Stimulated activated CD4-positive, alpha-beta T cell treated with anti-CD3 and anti-CD28 coated beads, Interleukin-2, amount 100 ng/mL, for 4 hours (primary cell): Measurements from ENCODE around the gene UBE2N.

Source experiments
- DNase-seq: peaks from one replicate; pipeline ENCODE4 v3.0.0-alpha.2; 2020; ENCODE audit warnings: low read depth

UBE2N gene, protein sequence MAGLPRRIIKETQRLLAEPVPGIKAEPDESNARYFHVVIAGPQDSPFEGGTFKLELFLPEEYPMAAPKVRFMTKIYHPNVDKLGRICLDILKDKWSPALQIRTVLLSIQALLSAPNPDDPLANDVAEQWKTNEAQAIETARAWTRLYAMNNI

DNA sequence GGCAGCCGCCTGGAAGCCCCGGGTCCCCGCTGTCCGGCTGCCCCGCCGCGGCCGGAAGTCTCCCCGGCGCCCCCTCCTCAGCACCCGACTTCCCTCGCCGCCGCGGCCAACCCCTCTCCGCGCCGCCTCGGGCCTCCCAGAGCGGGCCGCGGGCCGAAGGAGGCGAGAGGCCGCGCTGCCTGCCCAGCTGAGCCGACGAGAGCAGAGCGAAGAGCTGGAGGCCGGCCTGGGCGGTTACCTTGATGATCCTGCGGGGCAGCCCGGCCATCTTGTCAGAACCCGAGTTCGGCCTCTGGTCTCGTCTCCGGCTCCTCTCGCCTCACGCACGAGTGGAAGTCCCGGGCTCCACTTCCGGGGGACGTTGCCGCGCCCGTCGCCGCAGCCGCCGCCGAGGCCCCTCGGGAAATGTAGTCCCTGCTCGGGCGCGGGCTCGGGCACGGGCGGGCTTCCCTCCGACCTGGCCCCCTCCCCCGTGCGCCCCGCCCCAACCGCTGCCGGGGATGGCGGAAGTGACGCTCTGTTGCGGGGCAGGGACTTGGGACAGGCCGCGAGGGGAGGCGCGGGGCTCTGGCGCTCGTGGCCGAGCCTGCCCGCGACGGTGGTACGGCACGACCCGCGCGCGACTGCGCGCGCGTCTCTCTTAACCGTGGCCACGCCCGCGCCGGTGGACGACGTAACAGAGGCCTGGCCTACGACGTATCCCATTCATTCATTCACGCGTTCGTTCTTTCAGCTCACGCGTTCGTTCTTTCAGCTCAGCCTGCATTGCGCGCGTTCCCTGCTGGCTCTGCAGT, at the start of gene UBE2N:
Gene UBE2N, minus strand, starts transcription at position 331 of the 794 bp plus-strand sequence. Its CDS starts 63 bp downstream, at position 268.
- peak; percentile 96 for DNase-seq

- DNase-seq, result no peak
These were observed 42.7 kb upstream of the UBE2N start for GRCh38 chr12:93484315-93484981.

- no peak for DNase-seq
These were observed 41.5 kb upstream of the UBE2N start for GRCh38 chr12:93483151-93483807.

DNA sequence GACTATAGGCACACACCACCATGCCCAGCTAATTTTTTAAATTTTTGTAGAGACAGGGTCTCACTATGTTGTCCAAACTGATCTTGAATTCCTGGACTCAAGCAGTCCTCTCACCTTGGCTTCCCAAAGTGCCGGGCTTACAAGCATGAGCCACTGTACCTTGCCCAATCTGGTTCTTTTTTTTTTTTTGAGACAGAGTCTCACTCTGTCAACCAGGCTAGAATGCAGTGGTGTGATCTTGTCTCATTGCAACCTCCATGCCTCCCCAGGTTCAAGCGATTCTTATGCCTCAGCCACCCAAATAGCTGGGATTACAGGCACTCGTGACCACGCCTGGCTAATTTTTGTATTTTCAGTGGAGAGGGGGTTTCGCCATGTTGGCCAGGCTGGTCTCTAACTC, 41.0 kb upstream of the UBE2N start:
- no peak for DNase-seq

GRCh38 chr12:93476555-93476954, 34.8 kb upstream of the UBE2N start:
- DNase-seq, result no peak

GRCh38 chr12:93469386-93469785, 27.6 kb upstream of the UBE2N start:
- DNase-seq, result no peak

GRCh38 chr12:93468008-93468371, 26.2 kb upstream of the UBE2N start:
- DNase-seq, result no peak

DNA sequence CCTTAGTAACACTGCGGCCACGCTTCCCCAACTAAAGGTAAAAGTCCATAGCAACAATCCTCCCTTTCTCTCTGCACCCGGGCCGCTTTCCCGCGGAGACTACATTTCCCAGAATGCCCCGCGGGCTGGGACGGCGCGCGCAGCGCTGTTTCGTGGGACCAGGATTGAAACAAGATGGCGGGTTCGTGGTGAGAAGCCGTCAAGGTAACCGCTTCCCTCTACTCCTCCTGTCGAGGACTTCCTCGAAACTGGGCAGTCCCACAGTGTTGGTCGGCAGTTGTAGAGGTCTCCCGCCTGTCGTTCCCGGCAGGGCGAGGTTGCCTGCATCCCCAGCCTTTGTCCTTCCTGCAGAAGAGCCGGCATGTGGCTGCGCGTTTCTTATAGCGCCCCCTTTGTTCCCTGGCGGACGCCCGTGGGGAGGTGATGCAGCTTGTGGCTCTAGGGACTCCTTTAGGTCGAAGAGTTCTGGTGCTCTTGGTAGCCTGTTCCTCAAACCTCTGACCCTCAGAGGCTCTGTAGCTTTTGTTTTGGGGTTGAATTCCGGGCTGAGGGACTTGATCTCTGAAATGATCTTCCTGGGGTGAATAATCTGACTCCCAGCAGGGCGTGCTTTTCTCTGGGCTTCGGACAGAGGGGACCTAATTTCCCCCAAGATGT, 25.7 kb upstream of the UBE2N start, which contains the start of gene MRPL42:
Gene MRPL42, plus strand, starts transcription at position 164 of the 657 bp plus-strand sequence. CDS start 1,772 bp downstream, outside the sequence.
- peak; percentile 86 for DNase-seq

DNA sequence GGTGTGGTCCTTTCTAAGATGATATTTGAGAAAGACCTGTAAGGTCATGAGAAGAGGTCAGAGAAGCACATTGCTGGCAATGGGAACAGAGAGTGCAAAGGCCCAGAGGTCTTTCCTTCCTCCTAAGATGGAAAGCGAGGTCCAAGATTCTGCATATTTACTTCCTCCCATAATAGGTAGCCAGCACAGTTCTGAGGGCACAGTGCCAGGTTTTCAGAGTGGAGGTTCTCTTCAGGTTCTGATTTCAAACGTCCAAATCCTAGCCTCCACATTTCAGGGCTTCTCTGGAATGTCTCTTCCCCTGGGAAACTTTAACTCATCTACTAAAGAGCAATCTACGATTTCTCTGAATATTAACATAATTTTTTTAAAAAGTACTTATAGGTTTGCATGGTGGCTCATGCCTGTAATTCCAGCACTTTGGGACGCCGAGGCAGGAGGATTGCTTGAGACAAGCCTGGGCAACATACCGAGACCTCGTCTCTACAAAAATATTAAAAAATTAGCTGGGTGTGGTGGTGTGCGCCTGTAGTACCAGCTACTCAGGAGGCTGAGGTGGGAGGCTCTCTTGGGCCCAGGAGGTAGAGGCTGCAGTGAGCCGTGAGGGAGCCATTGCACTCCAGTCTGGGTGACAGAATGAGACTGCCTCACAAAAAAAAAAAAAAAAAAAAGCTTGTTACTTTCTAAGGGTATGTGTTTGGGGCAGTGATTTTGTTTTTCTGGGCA, 25.0 kb upstream of the UBE2N start:
- no peak for DNase-seq

DNA sequence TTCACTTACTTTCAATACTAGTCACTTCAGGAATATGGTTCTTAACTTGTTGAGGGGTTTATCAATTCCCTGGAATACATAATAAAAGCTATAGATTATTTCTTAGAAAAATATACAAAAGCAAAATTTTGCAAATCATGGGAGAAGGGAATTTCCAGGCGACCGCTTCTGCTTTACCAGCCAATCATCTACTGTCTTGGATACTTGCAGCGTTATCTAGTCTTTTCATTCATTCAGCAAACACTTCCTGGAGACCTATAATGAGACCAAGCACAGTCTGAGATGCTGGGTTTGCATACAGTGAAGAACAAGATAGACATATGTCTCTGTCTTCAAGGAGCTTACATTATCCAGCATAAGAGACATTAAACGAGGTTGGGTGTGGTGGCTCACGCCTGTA, 24.1 kb upstream of the UBE2N start:
- DNase-seq, result no peak

GRCh38 chr12:93461503-93461902, 19.8 kb upstream of the UBE2N start:
- peak; percentile 40 for DNase-seq

GRCh38 chr12:93460902-93461301, 19.2 kb upstream of the UBE2N start:
- no peak for DNase-seq

DNA sequence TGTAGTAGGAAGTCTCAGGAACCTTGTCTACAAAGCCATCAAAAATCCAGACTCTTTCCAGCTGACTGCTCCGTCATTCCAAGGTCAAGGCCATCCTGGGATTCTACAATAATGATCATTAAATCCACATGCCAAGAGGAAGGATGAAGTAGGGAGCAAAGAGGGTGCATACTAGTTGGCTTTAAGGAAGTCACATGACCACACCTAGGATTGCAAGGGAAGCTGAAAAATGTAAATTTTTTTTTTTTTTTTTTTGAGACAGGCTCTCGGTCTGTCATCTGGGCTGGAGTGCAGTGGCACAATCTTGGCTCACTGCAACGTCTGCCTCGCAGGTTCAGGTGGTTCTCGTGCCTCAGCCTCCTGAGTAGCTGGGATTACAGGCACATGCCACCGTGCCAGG, 18.3 kb upstream of the UBE2N start:
- no peak for DNase-seq

DNA sequence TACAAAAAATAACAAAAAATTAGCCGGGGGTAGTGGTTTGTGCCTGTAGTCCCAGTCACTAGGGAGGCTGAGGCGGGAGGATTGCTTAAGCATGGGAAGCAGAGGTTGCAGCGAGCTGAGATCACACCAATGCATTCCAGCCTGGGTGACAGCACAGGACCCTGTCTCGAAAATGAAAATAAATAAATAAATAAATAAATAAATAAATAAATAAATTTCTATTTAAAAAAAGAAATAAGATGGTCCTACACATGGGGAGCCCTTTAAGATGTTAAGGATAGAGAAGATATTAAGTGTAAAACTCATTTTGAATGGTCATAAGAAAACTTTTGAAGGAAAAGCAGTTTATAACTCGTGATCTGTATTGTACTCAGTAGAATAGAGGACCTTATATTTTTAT, 17.4 kb upstream of the UBE2N start:
- no peak for DNase-seq

GRCh38 chr12:93456077-93456476, 14.3 kb upstream of the UBE2N start:
- no peak for DNase-seq

DNA sequence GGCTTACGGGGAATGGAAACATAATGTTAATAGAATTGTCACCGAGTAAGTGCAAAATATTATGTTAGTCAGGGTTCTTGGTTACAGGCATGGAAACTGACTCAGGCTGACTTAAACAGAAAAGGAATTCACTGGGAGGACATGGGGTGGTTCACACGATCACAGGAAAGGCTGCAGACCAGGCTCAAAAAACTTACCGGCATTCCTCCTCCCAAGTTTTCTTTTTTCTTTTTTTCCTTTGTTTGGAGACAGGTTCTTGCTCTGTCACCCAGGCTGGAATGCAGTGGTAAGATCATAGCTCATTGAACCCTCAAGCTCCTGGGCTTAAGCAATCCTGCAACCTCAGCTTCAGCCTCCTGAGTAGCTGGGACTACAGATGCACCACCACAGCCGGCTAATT, 11.9 kb upstream of the UBE2N start:
- DNase-seq, result no peak

DNA sequence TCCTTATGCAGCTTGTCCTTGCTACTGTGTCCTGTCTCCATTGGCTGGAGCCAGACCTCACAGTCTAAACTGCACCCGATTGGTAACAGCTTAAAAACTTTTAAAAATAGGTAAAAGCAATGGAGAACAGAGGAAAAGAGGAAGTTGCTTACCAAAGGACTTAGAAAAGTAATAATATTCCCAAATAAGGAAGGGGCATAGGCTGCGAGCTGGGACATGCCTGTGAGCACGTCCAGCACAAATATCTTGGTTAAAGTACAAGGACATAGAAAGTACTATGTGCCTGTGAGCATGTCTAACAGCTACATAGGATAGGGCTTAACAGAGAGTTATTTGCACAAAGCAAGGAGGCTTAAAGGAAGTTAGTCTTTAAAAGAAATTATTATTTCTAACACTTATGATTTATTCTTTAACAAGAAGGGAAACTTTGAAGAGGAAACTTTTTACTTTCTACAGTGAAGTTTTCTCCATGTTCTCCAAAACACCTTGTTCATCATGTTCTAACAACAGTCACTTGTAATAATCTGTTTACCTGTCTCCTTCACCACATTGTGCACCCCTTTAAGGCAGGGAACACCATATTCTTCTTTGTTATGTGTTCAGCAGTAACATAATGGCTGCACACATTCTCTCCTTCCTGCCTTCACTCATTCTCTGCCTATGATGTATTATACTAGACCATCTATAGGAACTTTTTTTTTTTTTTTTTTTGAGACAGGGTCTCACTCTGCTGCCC, 9.8 kb upstream of the UBE2N start:
- no peak for DNase-seq

DNA sequence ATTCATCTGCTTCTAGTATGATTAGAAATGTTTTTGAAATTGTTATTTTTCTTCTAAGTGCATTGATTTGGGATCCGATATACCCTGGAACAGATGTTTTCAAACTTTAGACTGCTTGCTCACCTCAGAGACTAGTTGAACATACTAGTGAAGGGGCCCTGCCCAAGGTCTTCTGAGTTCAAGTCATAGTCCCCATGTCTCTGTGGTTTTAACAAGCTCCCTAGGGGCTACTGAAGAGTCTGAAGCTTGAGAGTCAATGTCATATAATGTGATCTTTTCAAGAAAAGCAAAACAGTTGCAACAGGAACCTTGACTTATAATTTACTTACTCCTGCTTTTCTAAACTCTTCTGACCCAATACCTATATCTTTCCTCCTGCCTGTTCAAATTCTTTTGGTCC, 7.5 kb upstream of the UBE2N start:
- no peak for DNase-seq

- no peak for DNase-seq
These were observed 7.0 kb upstream of the UBE2N start for GRCh38 chr12:93448796-93449195.

DNA sequence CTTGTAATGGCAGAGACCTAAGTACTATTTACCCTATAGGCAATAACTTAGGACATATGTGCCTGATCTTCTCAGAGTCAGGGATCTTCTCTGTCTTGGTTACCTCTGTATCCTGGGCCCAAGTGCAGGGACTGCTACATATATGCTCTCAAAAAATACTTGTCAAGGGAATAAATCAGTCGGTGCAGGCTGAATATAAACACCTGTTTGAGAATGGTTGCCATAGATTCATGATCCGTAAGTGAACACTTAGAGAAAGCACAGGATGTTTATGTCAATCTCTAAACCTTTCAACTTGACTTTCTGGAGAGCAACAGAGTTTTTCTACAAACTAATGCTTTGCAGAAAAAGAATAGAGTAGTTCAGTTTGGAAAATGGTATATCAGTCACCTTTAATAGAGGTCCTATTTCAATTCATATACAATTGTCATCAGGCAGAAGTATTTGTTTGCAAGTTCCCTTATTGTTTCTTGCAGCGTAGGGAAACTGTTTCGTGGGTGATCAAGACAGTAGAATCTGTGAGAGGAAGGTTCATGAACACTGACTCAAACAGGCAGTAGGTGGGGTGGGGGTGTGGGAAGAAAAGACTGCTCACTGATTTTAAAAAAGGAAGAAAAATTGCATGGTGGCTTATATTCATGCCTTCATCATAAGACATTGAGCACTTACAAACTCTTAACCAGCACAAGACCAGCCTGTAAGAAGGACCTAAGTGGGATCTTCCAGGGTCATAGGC, 6.0 kb upstream of the UBE2N start:
- DNase-seq, result peak; percentile 31
